Large intestine (tissue), 3 donors: ENCODE data around the gene CBLL1. TPM values are rescaled to one million over a fixed set of nuclear protein-coding genes. Genes with fewer than 3 reads are reported as not detected.
A peak's percentile ranks its signal among the peaks of the same experiment; 100 is the strongest.

Experiments used
- DNase-seq, 2 donors: peaks; one replicate each; pipeline versions ENCODE4 v3.0.0 to v3.0.0-alpha.2; 2013
- H3K27ac ChIP-seq: one replicate; pipeline ENCODE4 v1.5.1; 2013; ENCODE audit warnings: low read length
- H3K27me3 ChIP-seq: 2 replicates; pipeline ENCODE4 v1.6.1; 2013; ENCODE audit warnings: low read length; ENCODE audit not compliant: control insufficient read depth, insufficient read depth
- H3K36me3 ChIP-seq: 2 replicates; pipeline ENCODE4 v1.6.1; 2013; ENCODE audit warnings: low read length; ENCODE audit not compliant: control insufficient read depth, insufficient read depth
- H3K4me1 ChIP-seq: one replicate; pipeline ENCODE4 v1.6.1; 2013; ENCODE audit warnings: low read length; ENCODE audit not compliant: control insufficient read depth, insufficient read depth
- H3K4me3 ChIP-seq: one replicate; pipeline ENCODE4 v1.5.1; 2013; ENCODE audit warnings: low read length
- H3K9me3 ChIP-seq: one replicate; pipeline ENCODE4 v1.6.1; 2013; ENCODE audit warnings: mild to moderate bottlenecking, low read depth, low read length, moderate library complexity; ENCODE audit not compliant: control insufficient read depth
- WGBS: methylation state at CpG from one replicate; pipeline ENCODE4 v1.1.5; 2013; ENCODE audit warnings: low lambda C conversion rate; ENCODE audit not compliant: insufficient coverage; 5-methylcytosine and 5-hydroxymethylcytosine counted together
- polyA plus RNA-seq: library from polyadenylated mRNA; unstranded; fragments of 120-200 nt; gene quantifications from one replicate; pipeline ENCODE4 v1.2.1, GENCODE V29; 2013

Gene CBLL1
- polyA plus RNA-seq, 1 donor: 24.5 TPM

GRCh38 chr7:107711301-107711700 lies 32.6 kb upstream of the CBLL1 start:
- no peaks in the 10 kb centered on the region for H3K27me3 ChIP-seq
- no peak overlapping the region for H3K27ac ChIP-seq
- no CpG with 5 or more reads among the region's 1 CpG for WGBS
- H3K4me1 ChIP-seq: no peaks in the 10 kb centered on the region
- H3K9me3 ChIP-seq: no peaks in the 10 kb centered on the region
- H3K36me3 ChIP-seq: no peaks in the 10 kb centered on the region
- H3K4me3 ChIP-seq: no peak overlapping the region
- no peak for DNase-seq

GRCh38 chr7:107712025-107712424 lies 31.9 kb upstream of the CBLL1 start:
- no peak overlapping the region for H3K4me3 ChIP-seq
- H3K27ac ChIP-seq: no peak overlapping the region
- H3K9me3 ChIP-seq: no peaks in the 10 kb centered on the region
- no peaks in the 10 kb centered on the region for H3K27me3 ChIP-seq
- H3K4me1 ChIP-seq: no peaks in the 10 kb centered on the region
- no CpG with 5 or more reads among the region's 1 CpG for WGBS
- H3K36me3 ChIP-seq: no peaks in the 10 kb centered on the region
- no peak for DNase-seq

GRCh38 chr7:107712896-107713295 lies 31.0 kb upstream of the CBLL1 start:
- no peaks in the 10 kb centered on the region for H3K4me1 ChIP-seq
- no peaks in the 10 kb centered on the region for H3K9me3 ChIP-seq
- H3K27me3 ChIP-seq: no peaks in the 10 kb centered on the region
- WGBS: no CpG with 5 or more reads among the region's 1 CpG
- H3K27ac ChIP-seq: no peak overlapping the region
- H3K36me3 ChIP-seq: no peaks in the 10 kb centered on the region
- H3K4me3 ChIP-seq: no peak overlapping the region
- no peak for DNase-seq

- Histone ChIP-seq H3K4me1 (no peaks in the 10 kb centered on the region), H3K27ac (no peak overlapping the region), H3K27me3 (peaks cover 2% of the 10 kb centered on the region), H3K4me3 (no peak overlapping the region), H3K36me3 (no peaks in the 10 kb centered on the region), H3K9me3 (no peaks in the 10 kb centered on the region)
- no peak for DNase-seq
- 79% methylated on average over 2 of the region's 6 CpGs for WGBS
Observed at GRCh38 chr7:107715531-107715930, 28.4 kb upstream of the CBLL1 start.

- no peaks in the 10 kb centered on the region for H3K36me3 ChIP-seq
- H3K4me1 ChIP-seq: no peaks in the 10 kb centered on the region
- no peaks in the 10 kb centered on the region for H3K9me3 ChIP-seq
- WGBS: 96% methylated on average over 3 of the region's 4 CpGs
- no peak for DNase-seq
- H3K27ac ChIP-seq: no peak overlapping the region
- no peak overlapping the region for H3K4me3 ChIP-seq
- H3K27me3 ChIP-seq: peaks cover 2% of the 10 kb centered on the region
Observed at GRCh38 chr7:107718456-107719193, 25.3 kb upstream of the CBLL1 start.

GRCh38 chr7:107721286-107721685 lies 22.7 kb upstream of the CBLL1 start:
- H3K27me3 ChIP-seq: peaks cover 2% of the 10 kb centered on the region
- DNase-seq: no peak
- no peaks in the 10 kb centered on the region for H3K36me3 ChIP-seq
- H3K4me1 ChIP-seq: no peaks in the 10 kb centered on the region
- WGBS: 60% methylated on average over 1 of the region's 1 CpG
- no peaks in the 10 kb centered on the region for H3K9me3 ChIP-seq
- no peak overlapping the region for H3K4me3 ChIP-seq
- no peak overlapping the region for H3K27ac ChIP-seq

GRCh38 chr7:107723255-107723654 lies 20.7 kb upstream of the CBLL1 start:
- Histone ChIP-seq H3K27ac (no peak overlapping the region), H3K36me3 (no peaks in the 10 kb centered on the region), H3K9me3 (no peaks in the 10 kb centered on the region), H3K27me3 (peaks cover 2% of the 10 kb centered on the region), H3K4me3 (no peak overlapping the region), H3K4me1 (no peaks in the 10 kb centered on the region)
- DNase-seq: no peak
- WGBS: no CpG with 5 or more reads among the region's 2 CpGs

- 22% methylated on average over 3 of the region's 4 CpGs for WGBS
- Histone ChIP-seq H3K4me1 (no peaks in the 10 kb centered on the region), H3K27ac (no peak overlapping the region), H3K27me3 (peaks cover 2% of the 10 kb centered on the region), H3K9me3 (no peaks in the 10 kb centered on the region), H3K36me3 (no peaks in the 10 kb centered on the region), H3K4me3 (no peak overlapping the region)
- DNase-seq: peak; percentile 25 to 27
Observed at GRCh38 chr7:107725138-107725740, 18.7 kb upstream of the CBLL1 start.

- no peak for DNase-seq
- H3K27ac ChIP-seq: no peak overlapping the region
- H3K4me3 ChIP-seq: no peak overlapping the region
- no peaks in the 10 kb centered on the region for H3K9me3 ChIP-seq
- WGBS: no CpG with 5 or more reads among the region's 3 CpGs
- no peaks in the 10 kb centered on the region for H3K27me3 ChIP-seq
- no peaks in the 10 kb centered on the region for H3K36me3 ChIP-seq
- H3K4me1 ChIP-seq: no peaks in the 10 kb centered on the region
Observed at GRCh38 chr7:107726356-107727130, 17.4 kb upstream of the CBLL1 start.

- DNase-seq: no peak
- no peak overlapping the region for H3K4me3 ChIP-seq
- H3K4me1 ChIP-seq: no peaks in the 10 kb centered on the region
- H3K27me3 ChIP-seq: no peaks in the 10 kb centered on the region
- H3K36me3 ChIP-seq: no peaks in the 10 kb centered on the region
- no peaks in the 10 kb centered on the region for H3K9me3 ChIP-seq
- H3K27ac ChIP-seq: no peak overlapping the region
Observed at GRCh38 chr7:107728276-107728675, 15.7 kb upstream of the CBLL1 start.
